Fibroblast of pulmonary artery (primary cell): ENCODE measurements around the gene ADAP1.

ENCODE experiments used
- DNase-seq: peaks from one replicate; pipeline ENCODE4 v3.0.0-alpha.2; 2010; ENCODE audit warnings: low read depth
- H3K4me3 ChIP-seq: replicated peaks from 2 replicates; pipeline ENCODE4 v1.5.1; 2011; ENCODE audit warnings: low read depth, mild to moderate bottlenecking, control low read depth, low read length, moderate library complexity
- CTCF ChIP-seq: IDR thresholded peaks from 2 replicates; pipeline ENCODE4 v1.5.1; 2011; ENCODE audit warnings: mild to moderate bottlenecking, control low read depth, low read length, inconsistent platforms; ENCODE audit errors: missing control alignments

ADAP1 gene

DNA sequence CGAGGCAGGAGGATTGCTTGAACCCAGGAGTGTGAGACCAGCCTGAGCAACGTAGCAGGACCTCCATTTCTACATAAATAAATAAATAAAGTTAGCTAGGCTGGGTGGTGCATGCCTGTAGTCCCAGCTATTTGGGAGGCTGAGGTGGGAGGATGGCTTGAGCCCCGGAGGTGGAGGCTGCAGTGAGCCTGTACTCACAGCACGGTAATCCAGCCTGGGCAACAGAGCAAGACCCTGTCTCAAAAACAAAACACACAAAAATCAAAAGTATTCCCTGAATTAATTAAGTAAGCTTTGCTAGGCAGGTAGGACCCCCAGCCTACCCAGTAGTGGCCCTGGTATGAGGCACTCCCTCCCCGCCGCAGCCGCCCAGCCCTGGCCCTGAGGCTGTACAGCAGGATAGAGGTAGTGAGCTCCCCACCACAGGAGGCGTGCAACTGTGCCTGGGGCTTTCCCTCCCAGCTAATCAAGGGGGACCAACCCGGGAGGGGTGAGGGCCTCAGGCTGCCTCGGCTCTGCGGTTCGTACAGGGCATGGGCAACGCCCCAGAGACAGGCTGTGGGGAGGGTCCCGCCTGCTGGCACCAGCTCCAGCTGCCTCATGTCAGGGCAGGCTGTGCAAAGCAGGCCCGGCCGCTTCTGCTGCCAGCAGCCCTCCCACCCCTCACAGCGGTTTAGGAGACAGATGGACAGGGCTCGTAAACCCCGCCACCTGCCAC, 27.5 kb upstream of the ADAP1 start:
- H3K4me3 ChIP-seq = no peak overlapping the region
- no peak for TF ChIP-seq CTCF
- no peak for DNase-seq

- TF ChIP-seq CTCF = no peak
- H3K4me3 ChIP-seq = no peak overlapping the region
- DNase-seq = no peak
Observed at GRCh38 chr7:979886-980571, 25.5 kb upstream of the ADAP1 start.

DNA sequence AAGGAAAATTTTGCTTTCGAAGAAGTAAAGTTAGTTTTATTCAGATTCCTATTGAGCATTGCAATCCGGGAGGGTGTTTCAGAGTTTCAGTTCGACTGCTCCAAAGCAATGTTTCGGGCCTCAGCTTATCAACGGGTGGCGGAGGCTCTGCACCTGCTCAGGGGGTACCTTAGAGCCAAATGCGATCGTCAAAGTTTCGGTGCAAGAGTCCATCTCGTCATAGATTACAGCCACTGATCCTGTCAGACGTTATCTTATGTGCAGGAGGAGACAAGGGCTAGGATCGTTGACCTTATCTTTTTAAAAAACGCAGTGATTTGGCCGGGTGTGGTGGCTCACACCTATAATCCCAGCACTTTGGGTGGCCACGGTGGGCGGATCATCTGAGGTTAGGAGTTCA, 24.7 kb upstream of the ADAP1 start:
- H3K4me3 ChIP-seq = no peak overlapping the region
- no peak for TF ChIP-seq CTCF
- no peak for DNase-seq

- no peak for DNase-seq
- no peak for TF ChIP-seq CTCF
- H3K4me3 ChIP-seq = no peak overlapping the region
Observed at GRCh38 chr7:978416-979091, 24.1 kb upstream of the ADAP1 start.

- H3K4me3 ChIP-seq = no peak overlapping the region
- no peak for TF ChIP-seq CTCF
- no peak for DNase-seq
Observed at GRCh38 chr7:978049-978346, 23.5 kb upstream of the ADAP1 start.

- no peak overlapping the region for H3K4me3 ChIP-seq
- no peak for TF ChIP-seq CTCF
- no peak for DNase-seq
Observed at GRCh38 chr7:977326-978048, 23.0 kb upstream of the ADAP1 start.
